T-helper 17 cell (primary cell): ENCODE measurements around the gene EFHB. TPM values are rescaled to one million over a fixed set of nuclear protein-coding genes. Genes with fewer than 3 reads are reported as not detected.
A peak's percentile ranks its signal among the peaks of the same experiment; 100 is the strongest.
"Not testable (repeated sequence)": the region's sequence is repeated elsewhere in the genome, so short reads cannot be mapped to it uniquely, and the experiment has no call there.

Experiments used
- ATAC-seq: fragments of 150-1000 bp; cut with Tn5 transposase; 2 replicates; pipeline ENCODE4 v1.10.0; 2021; ENCODE audit warnings: mild to moderate bottlenecking, moderate library complexity
- DNase-seq, 3 donors: peaks; one replicate each; pipeline versions ENCODE4 v3.0.0 to v3.0.0-alpha.2; 2020 to 2021
- H3K9me3 ChIP-seq: one replicate; pipeline ENCODE4 v1.7.0; 2013; ENCODE audit warnings: low read length, mild to moderate bottlenecking; ENCODE audit not compliant: control insufficient read depth, poor library complexity, severe bottlenecking
- H3K27ac Mint-ChIP-seq: one replicate; pipeline ENCODE4 v1.8.0; 2022; ENCODE audit warnings: mild to moderate bottlenecking, moderate library complexity, mixed read lengths
- H3K27me3 Mint-ChIP-seq: one replicate; pipeline ENCODE4 v1.8.0; 2022; ENCODE audit warnings: mixed read lengths
- H3K36me3 Mint-ChIP-seq: one replicate; pipeline ENCODE4 v1.8.0; 2022; ENCODE audit warnings: low read depth, mixed read lengths
- H3K4me1 Mint-ChIP-seq: one replicate; pipeline ENCODE4 v1.8.0; 2022; ENCODE audit warnings: mild to moderate bottlenecking, mixed read lengths
- H3K4me3 Mint-ChIP-seq: one replicate; pipeline ENCODE4 v1.8.0; 2022; ENCODE audit warnings: mild to moderate bottlenecking, moderate library complexity, mixed read lengths
- total RNA-seq, 4 donors: library from RNA in 2 of 4; stranded (reverse) in 2 of 4; gene quantifications; one replicate each; pipeline ENCODE4 v1.2.3 and lab custom pipeline; 2022 to 2026

EFHB gene
- total RNA-seq, 2 donors from 2014 or later, result 0.68 to 1.0 TPM

DNA sequence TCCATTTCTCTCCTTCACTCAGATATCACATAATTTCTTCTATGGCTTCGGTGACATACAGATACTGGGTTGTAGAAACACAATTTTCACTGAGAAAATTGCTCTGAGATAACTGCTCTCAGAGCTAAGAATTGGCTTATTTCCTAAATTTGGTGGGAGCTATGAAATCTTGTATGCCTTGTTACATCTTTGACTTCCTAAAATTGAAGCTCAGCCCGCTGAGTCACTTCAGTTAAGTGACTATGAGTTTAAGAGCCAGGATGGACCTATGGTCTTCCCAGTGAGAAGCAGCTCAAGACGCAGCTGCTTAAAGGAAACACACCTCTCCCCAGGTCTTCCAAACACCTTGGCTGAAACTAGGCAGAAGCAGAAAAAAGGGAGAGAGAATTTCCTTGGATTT, 56.4 kb downstream of the EFHB start:
- Mint-ChIP-seq H3K4me3 (no peak overlapping the region), H3K36me3 (no peaks in the 10 kb centered on the region), H3K4me1 (peaks cover 3% of the 10 kb centered on the region), H3K27ac (no peak overlapping the region), H3K27me3 (peaks cover 15% of the 10 kb centered on the region)
- DNase-seq (no peak), ATAC-seq (no peak)
- no peaks in the 10 kb centered on the region for H3K9me3 ChIP-seq

DNA sequence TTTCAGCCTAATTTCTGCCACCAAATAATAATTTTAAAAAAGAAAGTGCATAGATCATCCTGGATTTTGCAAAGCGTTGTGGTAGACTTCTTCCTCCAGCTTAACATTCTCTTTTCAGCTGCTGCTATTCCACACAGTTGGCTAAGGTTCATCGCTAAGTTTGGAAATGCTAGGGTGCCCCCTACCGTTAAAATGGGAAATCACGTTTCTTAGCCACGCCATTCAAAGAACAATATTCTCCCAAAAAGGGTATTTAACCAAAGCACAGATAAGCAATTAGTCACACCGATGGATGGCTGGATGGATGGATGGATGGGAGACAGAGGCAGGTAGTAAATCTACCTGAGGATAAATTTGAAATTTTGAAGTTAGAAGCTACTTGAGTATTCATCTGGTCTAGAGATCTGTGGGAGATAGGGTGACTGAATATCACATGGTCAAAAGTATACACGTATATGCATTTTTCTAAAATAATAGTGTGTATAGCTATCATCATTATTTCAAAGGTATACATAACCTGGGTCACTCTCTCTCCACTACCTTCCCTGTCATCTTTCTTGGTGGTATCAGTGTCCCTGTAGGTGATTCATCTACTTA, 67.2 kb downstream of the EFHB start:
- Mint-ChIP-seq H3K4me3 (no peak overlapping the region), H3K27ac (no peak overlapping the region), H3K36me3 (peaks cover 4% of the 10 kb centered on the region), H3K27me3 (peaks cover 41% of the 10 kb centered on the region), H3K4me1 (no peaks in the 10 kb centered on the region)
- H3K9me3 ChIP-seq, result no peaks in the 10 kb centered on the region
- ATAC-seq (peak; percentile 50), DNase-seq (peak in 1 of 3 donors; percentile 9)

DNA sequence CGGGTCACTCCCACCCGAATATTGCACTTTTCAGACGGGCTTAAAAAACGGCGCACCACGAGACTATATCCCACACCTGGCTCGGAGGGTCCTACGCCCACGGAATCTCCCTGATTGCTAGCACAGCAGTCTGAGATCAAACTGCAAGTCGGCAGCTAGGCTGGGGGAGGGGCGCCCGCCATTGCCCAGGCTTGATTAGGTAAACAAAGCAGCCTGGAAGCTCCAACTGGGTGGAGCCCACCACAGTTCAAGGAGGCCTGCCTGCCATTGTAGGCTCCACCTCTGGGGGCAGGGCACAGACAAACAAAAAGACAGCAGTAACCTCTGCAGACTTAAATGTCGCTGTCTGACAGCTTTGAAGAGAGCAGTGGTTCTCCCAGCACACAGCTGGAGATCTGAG, 78.7 kb downstream of the EFHB start:
- not testable (repeated sequence) for H3K4me1 Mint-ChIP-seq, DNase-seq, H3K27ac Mint-ChIP-seq, H3K4me3 Mint-ChIP-seq, H3K36me3 Mint-ChIP-seq, H3K9me3 ChIP-seq, H3K27me3 Mint-ChIP-seq, ATAC-seq

DNA sequence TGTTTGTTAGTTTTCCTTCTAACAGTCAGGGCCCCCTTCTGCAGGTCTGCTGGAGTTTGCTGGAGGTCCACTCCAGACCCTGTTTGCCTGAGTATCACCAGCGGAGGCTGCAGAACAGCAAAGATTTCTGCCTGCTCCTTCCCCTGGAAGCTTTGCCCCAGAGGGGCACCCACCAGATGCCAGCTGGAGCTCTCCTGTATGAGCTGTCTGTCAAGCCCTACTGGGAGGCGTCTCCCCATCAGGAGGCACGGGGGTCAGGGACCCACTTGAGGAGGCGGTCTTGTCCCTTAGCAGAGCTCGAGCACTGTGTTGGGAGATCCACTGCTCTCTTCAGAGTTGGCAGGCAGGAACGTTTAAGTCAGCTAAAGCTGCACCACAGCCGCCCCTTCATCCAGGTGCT, 87.4 kb downstream of the EFHB start:
- not testable (repeated sequence) for H3K4me1 Mint-ChIP-seq, H3K27me3 Mint-ChIP-seq, H3K4me3 Mint-ChIP-seq, ATAC-seq, DNase-seq, H3K9me3 ChIP-seq, H3K27ac Mint-ChIP-seq, H3K36me3 Mint-ChIP-seq

Other genes with a start within 250 kb of the EFHB start
- gene RAB5A, start 12.9 kb upstream of the EFHB start, total RNA-seq, result 100 to 1,000 TPM; 102 to 112 TPM
- gene PP2D1, start 78.0 kb upstream of the EFHB start, total RNA-seq, result not detected
- gene KAT2B, start 106.2 kb upstream of the EFHB start, total RNA-seq, result 100 to 1,000 TPM; 157 to 161 TPM